ENCODE measurements around the gene PRKCA. TPM values are rescaled to one million over a fixed set of nuclear protein-coding genes. Genes with fewer than 3 reads are reported as not detected.

The PRKCA gene
- total and polyA plus RNA-seq, 4 experiments from 2014 or later: 1.1 to 107 (median 56.1) TPM

- DNase-seq: no peak
- Histone ChIP-seq H3K9me3 (ENCODE audit: control insufficient read depth in 1 of 2, low read length in 2 of 2) (no peaks in the 10 kb centered on the region), H3K4me3 (ENCODE audit: low read length in 2 of 2) (no peak overlapping the region), H3K27me3 (ENCODE audit: insufficient read depth, low read length) (no peaks in the 10 kb centered on the region), H3K27ac (ENCODE audit: low read depth, low read length) (no peak overlapping the region), H3K36me3 (ENCODE audit: insufficient read depth, low read length) (no peaks in the 10 kb centered on the region), H3K4me1 (ENCODE audit: insufficient read depth, low read length) (peaks cover 34% of the 10 kb centered on the region)
- Mint-ChIP-seq H3K27me3 (no peaks in the 10 kb centered on the region), H3K9me3 (no peaks in the 10 kb centered on the region), H3K36me3 (peaks cover 0 to 2% of the 10 kb centered on the region in 2 donors), H3K27ac (no peak overlapping the region), H3K4me1 (peaks cover 35 to 67% (median 51%) of the 10 kb centered on the region in 4 donors), H3K4me3 (peak overlapping the region in 2 of 8 donors; percentile 22 to 24)
- ChIA-PET CTCF (ENCODE audit: partially characterized antibody) (interaction anchor here (0.6 to 1.9 kb wide), 3 partner anchors 11 to 250 kb away, joined by 3 to 4 read pairs (median 3); no protein-coding TSS in a partner anchor), POLR2A (ENCODE audit: partially characterized antibody) (interaction anchor here (0.6 to 1.0 kb wide), 4 partner anchors 10 to 108 kb away, joined by 3 to 5 read pairs (median 3); no protein-coding TSS in a partner anchor)
- intact Hi-C loops (cut with micrococcal nuclease): no loop called here
These were observed 111.4 kb downstream of the PRKCA start for GRCh38 chr17:66413559-66414520.

- Histone ChIP-seq H3K27me3 (ENCODE audit: insufficient read depth, low read length) (no peaks in the 10 kb centered on the region), H3K4me1 (ENCODE audit: insufficient read depth, low read length) (peaks cover 34% of the 10 kb centered on the region), H3K9me3 (ENCODE audit: control insufficient read depth in 1 of 2, low read length in 2 of 2) (no peaks in the 10 kb centered on the region), H3K27ac (ENCODE audit: low read depth, low read length) (no peak overlapping the region), H3K36me3 (ENCODE audit: insufficient read depth, low read length) (no peaks in the 10 kb centered on the region), H3K4me3 (ENCODE audit: low read length in 2 of 2) (no peak overlapping the region)
- Mint-ChIP-seq H3K4me3 (no peak overlapping the region), H3K27me3 (no peaks in the 10 kb centered on the region), H3K9me3 (no peaks in the 10 kb centered on the region), H3K4me1 (peaks cover 37 to 62% (median 48%) of the 10 kb centered on the region in 4 donors), H3K27ac (peak overlapping the region in 2 of 7 donors; percentile 17 to 48), H3K36me3 (peaks cover 0 to 2% of the 10 kb centered on the region in 2 donors)
- intact Hi-C loops (cut with micrococcal nuclease): no loop called here
- ChIA-PET POLR2A (ENCODE audit: partially characterized antibody) (interaction anchor here (0.6 to 1.2 kb wide), 5 partner anchors 11 to 94 kb away, joined by 3 to 5 read pairs (median 4); no protein-coding TSS in a partner anchor), CTCF (ENCODE audit: partially characterized antibody) (interaction anchor here (0.8 to 1.9 kb wide), 4 partner anchors 9 to 159 kb away, joined by 3 to 4 read pairs (median 4); no protein-coding TSS in a partner anchor)
- no peak for DNase-seq
These were observed 112.3 kb downstream of the PRKCA start for GRCh38 chr17:66414561-66415175.

GRCh38 chr17:66415366-66416206 is 113.2 kb downstream of the PRKCA start:
- ChIA-PET CTCF (ENCODE audit: partially characterized antibody) (interaction anchor here (0.8 to 1.9 kb wide), 6 partner anchors 8 to 160 kb away, joined by 3 to 5 read pairs (median 4); no protein-coding TSS in a partner anchor), POLR2A (ENCODE audit: partially characterized antibody) (interaction anchor here (0.9 to 1.2 kb wide), 3 partner anchors 12 to 40 kb away, joined by 3 to 5 read pairs (median 4); no protein-coding TSS in a partner anchor)
- Histone ChIP-seq H3K9me3 (ENCODE audit: control insufficient read depth in 1 of 2, low read length in 2 of 2) (no peaks in the 10 kb centered on the region), H3K4me1 (ENCODE audit: insufficient read depth, low read length) (peaks cover 34% of the 10 kb centered on the region), H3K4me3 (ENCODE audit: low read length in 2 of 2) (no peak overlapping the region), H3K27me3 (ENCODE audit: insufficient read depth, low read length) (no peaks in the 10 kb centered on the region), H3K27ac (ENCODE audit: low read depth, low read length) (no peak overlapping the region), H3K36me3 (ENCODE audit: insufficient read depth, low read length) (no peaks in the 10 kb centered on the region)
- Mint-ChIP-seq H3K36me3 (peaks cover 0 to 2% of the 10 kb centered on the region in 2 donors), H3K4me1 (peaks cover 39 to 65% (median 52%) of the 10 kb centered on the region in 4 donors), H3K9me3 (no peaks in the 10 kb centered on the region), H3K27me3 (no peaks in the 10 kb centered on the region), H3K4me3 (peak overlapping the region in 2 of 8 donors; percentile 6 to 41), H3K27ac (peak overlapping the region in 4 of 7 donors; percentile 37 to 72 (median 54))
- DNase-seq: no peak
- intact Hi-C loops (cut with micrococcal nuclease): no loop called here

GRCh38 chr17:66416207-66416940 is 114.0 kb downstream of the PRKCA start:
- H3K4me1 ChIP-seq (ENCODE audit: insufficient read depth, low read length): peaks cover 33% of the 10 kb centered on the region
- Mint-ChIP-seq H3K4me1 (peaks cover 43 to 68% (median 55%) of the 10 kb centered on the region in 4 donors), H3K9me3 (no peaks in the 10 kb centered on the region), H3K27me3 (no peaks in the 10 kb centered on the region), H3K4me3 (no peak overlapping the region), H3K27ac (peak overlapping the region in 2 of 7 donors; percentile 67 to 72), H3K36me3 (peaks cover 0 to 2% of the 10 kb centered on the region in 2 donors)
- CTCF ChIA-PET (ENCODE audit: partially characterized antibody): interaction anchor here (1.0 to 1.7 kb wide), 3 partner anchors 110 to 160 kb away, joined by 3 to 5 read pairs (median 3); no protein-coding TSS in a partner anchor
- no peak overlapping the region for H3K4me3 ChIP-seq (ENCODE audit: low read length in 2 of 2)
- POLR2A ChIA-PET (ENCODE audit: partially characterized antibody): interaction anchor here (1.3 kb wide), 1 partner anchor 12 kb away, joined by 3 read pairs; no protein-coding TSS in a partner anchor
- intact Hi-C loops (cut with micrococcal nuclease): no loop called here
- no peak overlapping the region for H3K27ac ChIP-seq (ENCODE audit: low read depth, low read length)
- no peak for DNase-seq
- no peaks in the 10 kb centered on the region for H3K36me3 ChIP-seq (ENCODE audit: insufficient read depth, low read length)
- no peaks in the 10 kb centered on the region for H3K27me3 ChIP-seq (ENCODE audit: insufficient read depth, low read length)
- no peaks in the 10 kb centered on the region for H3K9me3 ChIP-seq (ENCODE audit: control insufficient read depth in 1 of 2, low read length in 2 of 2)

GRCh38 chr17:66417300-66417719 is 114.9 kb downstream of the PRKCA start:
- Mint-ChIP-seq H3K27ac (no peak overlapping the region), H3K4me3 (no peak overlapping the region), H3K4me1 (peaks cover 47 to 73% (median 58%) of the 10 kb centered on the region in 4 donors), H3K9me3 (no peaks in the 10 kb centered on the region), H3K36me3 (peaks cover 0 to 2% of the 10 kb centered on the region in 2 donors), H3K27me3 (no peaks in the 10 kb centered on the region)
- Histone ChIP-seq H3K27ac (ENCODE audit: low read depth, low read length) (no peak overlapping the region), H3K36me3 (ENCODE audit: insufficient read depth, low read length) (no peaks in the 10 kb centered on the region), H3K4me3 (ENCODE audit: low read length in 2 of 2) (no peak overlapping the region), H3K9me3 (ENCODE audit: control insufficient read depth in 1 of 2, low read length in 2 of 2) (no peaks in the 10 kb centered on the region), H3K4me1 (ENCODE audit: insufficient read depth, low read length) (peaks cover 25% of the 10 kb centered on the region), H3K27me3 (ENCODE audit: insufficient read depth, low read length) (no peaks in the 10 kb centered on the region)
- ChIA-PET POLR2A (ENCODE audit: partially characterized antibody) (interaction anchor here (1.3 kb wide), 1 partner anchor 13 kb away, joined by 3 read pairs; no protein-coding TSS in a partner anchor), CTCF (ENCODE audit: partially characterized antibody) (no interaction called here)
- intact Hi-C loops (cut with micrococcal nuclease): no loop called here
- no peak for DNase-seq

- H3K36me3 ChIP-seq (ENCODE audit: insufficient read depth, low read length): no peaks in the 10 kb centered on the region
- ChIA-PET POLR2A (ENCODE audit: partially characterized antibody) (interaction anchor here (0.6 to 0.8 kb wide), 2 partner anchors 13 kb away, joined by 3 to 4 read pairs; no protein-coding TSS in a partner anchor), CTCF (ENCODE audit: partially characterized antibody) (interaction anchor here (1.0 to 1.1 kb wide), 2 partner anchors 20 to 39 kb away, joined by 3 to 5 read pairs; no protein-coding TSS in a partner anchor)
- peak overlapping the region in 4 of 7 donors; percentile 1 to 71 (median 20) for H3K27ac Mint-ChIP-seq
- intact Hi-C loops (cut with micrococcal nuclease): loop anchor here (10.0 kb wide), 1 partner anchor 254 kb away; no protein-coding TSS in a partner anchor
- H3K9me3 ChIP-seq (ENCODE audit: control insufficient read depth in 1 of 2, low read length in 2 of 2): no peaks in the 10 kb centered on the region
- H3K9me3 Mint-ChIP-seq: no peaks in the 10 kb centered on the region
- peaks cover 11% of the 10 kb centered on the region for H3K4me1 ChIP-seq (ENCODE audit: insufficient read depth, low read length)
- DNase-seq: no peak
- peaks cover 37 to 72% (median 53%) of the 10 kb centered on the region in 4 donors for H3K4me1 Mint-ChIP-seq
- peaks cover 0 to 2% of the 10 kb centered on the region in 2 donors for H3K36me3 Mint-ChIP-seq
- no peaks in the 10 kb centered on the region for H3K27me3 ChIP-seq (ENCODE audit: insufficient read depth, low read length)
- H3K27me3 Mint-ChIP-seq: no peaks in the 10 kb centered on the region
- H3K4me3 Mint-ChIP-seq: no peak overlapping the region
- H3K4me3 ChIP-seq (ENCODE audit: low read length in 2 of 2): no peak overlapping the region
- H3K27ac ChIP-seq (ENCODE audit: low read depth, low read length): no peak overlapping the region
These were observed 118.6 kb downstream of the PRKCA start for GRCh38 chr17:66420961-66421371.

All from CD4-positive, alpha-beta memory T cell (primary cell).